Nephron (organoid): Measurements from ENCODE around the gene PPP1R1B.
A peak's percentile ranks its signal among the peaks of the same experiment; 100 is the strongest.

Source experiments
- H3K27ac Mint-ChIP-seq, 3 experiments: 2 replicates each; pipeline ENCODE4 v1.8.0; 2020; ENCODE audit warnings: mixed read lengths in 3 of 3, mild to moderate bottlenecking in 2 of 3, moderate library complexity in 1 of 3
- H3K27me3 Mint-ChIP-seq: 2 replicates; pipeline ENCODE4 v1.8.0; 2021; ENCODE audit warnings: low read depth, mild to moderate bottlenecking, moderate library complexity, mixed read lengths
- H3K36me3 Mint-ChIP-seq: 2 replicates; pipeline ENCODE4 v1.8.0; 2020; ENCODE audit warnings: low read depth, mixed read lengths
- H3K4me1 Mint-ChIP-seq: 2 replicates; pipeline ENCODE4 v1.8.0; 2020; ENCODE audit warnings: mixed read lengths
- H3K4me3 Mint-ChIP-seq, 3 experiments: 2 replicates each; pipeline ENCODE4 v1.8.0; 2020; ENCODE audit warnings: mild to moderate bottlenecking in 3 of 3, mixed read lengths in 3 of 3, moderate library complexity in 2 of 3
- H3K9me3 Mint-ChIP-seq: 2 replicates; pipeline ENCODE4 v1.8.0; 2020; ENCODE audit warnings: mixed read lengths
- CTCF ChIP-seq, 3 experiments: fragments of 200-600 bp; sonication (generic); IDR thresholded peaks; one replicate each; pipeline ENCODE4 v1.5.0; 2021; ENCODE audit warnings: antibody characterized with exemption in 3 of 3; ENCODE audit not compliant: unreplicated experiment in 3 of 3

The PPP1R1B gene

GRCh38 chr17:39632153-39632941 is 5.6 kb downstream of the PPP1R1B start:
- H3K27me3 Mint-ChIP-seq: peaks cover 44% of the 10 kb centered on the region
- TF ChIP-seq CTCF (IDR thresholded peaks at IDR 0.05; ENCODE audit: unreplicated experiment in 3 of 3): no peak
- peaks cover 24% of the 10 kb centered on the region for H3K4me1 Mint-ChIP-seq

GRCh38 chr17:39633570-39634183 is 6.9 kb downstream of the PPP1R1B start:
- Mint-ChIP-seq H3K27me3 (peaks cover 32% of the 10 kb centered on the region), H3K9me3 (no peaks in the 10 kb centered on the region), H3K36me3 (no peaks in the 10 kb centered on the region), H3K27ac (no peak overlapping the region), H3K4me1 (peaks cover 32% of the 10 kb centered on the region), H3K4me3 (no peak overlapping the region)
- TF ChIP-seq CTCF (IDR thresholded peaks at IDR 0.05; ENCODE audit: unreplicated experiment in 3 of 3): no peak

More at GRCh38 chr17:39632153-39632941, 5.6 kb downstream of the PPP1R1B start:
- Mint-ChIP-seq H3K36me3 (no peaks in the 10 kb centered on the region), H3K27ac (peak overlapping the region in 1 of 3 experiments; percentile 74), H3K9me3 (no peaks in the 10 kb centered on the region), H3K4me3 (peak overlapping the region in 2 of 3 experiments; percentile 5 to 33)

- Mint-ChIP-seq H3K36me3 (no peaks in the 10 kb centered on the region), H3K27me3 (peaks cover 25% of the 10 kb centered on the region), H3K4me1 (peaks cover 39% of the 10 kb centered on the region), H3K27ac (peak overlapping the region; percentile 8 to 83 (median 54)), H3K4me3 (peak overlapping the region; percentile 16 to 72 (median 61)), H3K9me3 (no peaks in the 10 kb centered on the region)
- peak; percentile 73 to 77 (median 73) for TF ChIP-seq CTCF (IDR thresholded peaks at IDR 0.05; ENCODE audit: unreplicated experiment in 3 of 3)
These were observed 7.7 kb downstream of the PPP1R1B start for GRCh38 chr17:39634384-39634871.

- Mint-ChIP-seq H3K27me3 (peaks cover 16% of the 10 kb centered on the region), H3K27ac (peak overlapping the region in 1 of 3 experiments; percentile 90), H3K9me3 (no peaks in the 10 kb centered on the region), H3K36me3 (no peaks in the 10 kb centered on the region), H3K4me3 (peak overlapping the region; percentile 68 to 94 (median 93)), H3K4me1 (peaks cover 40% of the 10 kb centered on the region)
- no peak for TF ChIP-seq CTCF (IDR thresholded peaks at IDR 0.05; ENCODE audit: unreplicated experiment in 3 of 3)
These were observed 8.9 kb downstream of the PPP1R1B start for GRCh38 chr17:39635614-39636176.

GRCh38 chr17:39636587-39636926 is 9.8 kb downstream of the PPP1R1B start:
- Mint-ChIP-seq H3K4me1 (peaks cover 36% of the 10 kb centered on the region), H3K27me3 (peaks cover 9% of the 10 kb centered on the region), H3K9me3 (no peaks in the 10 kb centered on the region), H3K36me3 (no peaks in the 10 kb centered on the region), H3K4me3 (peak overlapping the region; percentile 93 to 94 (median 93)), H3K27ac (peak overlapping the region; percentile 70 to 90 (median 88))
- TF ChIP-seq CTCF (IDR thresholded peaks at IDR 0.05; ENCODE audit: unreplicated experiment in 3 of 3): no peak
